ENCODE measurements around the gene SOWAHC.
"Not testable (repeated sequence)": the region's sequence is repeated elsewhere in the genome, so short reads cannot be mapped to it uniquely, and the experiment has no call there.

SOWAHC gene

GRCh38 chr2:109619032-109619615, 5.0 kb downstream of the SOWAHC start:
- no peak for DNase-seq (ENCODE audit: low read depth)

GRCh38 chr2:109623297-109623696, 9.1 kb downstream of the SOWAHC start:
- no peaks in the 10 kb centered on the region for H3K27me3 ChIP-seq (replicated peaks; ENCODE audit: control insufficient read depth, insufficient read depth, low read length)

More at GRCh38 chr2:109619032-109619615, 5.0 kb downstream of the SOWAHC start:
- Histone ChIP-seq H3K4me1 (ENCODE audit: control insufficient read depth, insufficient read depth, low read length) (peaks cover 23% of the 10 kb centered on the region), H3K27me3 (replicated peaks; ENCODE audit: control insufficient read depth, insufficient read depth, low read length) (no peaks in the 10 kb centered on the region), H3K36me3 (ENCODE audit: control insufficient read depth, insufficient read depth, low read length, severe bottlenecking) (no peaks in the 10 kb centered on the region), H3K4me3 (ENCODE audit: low read length) (no peak overlapping the region), H3K9ac (ENCODE audit: low read length) (no peak overlapping the region), H3K9me3 (ENCODE audit: control insufficient read depth, low read length) (no peaks in the 10 kb centered on the region)

GRCh38 chr2:109623923-109624322, 9.8 kb downstream of the SOWAHC start:
- Histone ChIP-seq H3K36me3 (ENCODE audit: control insufficient read depth, insufficient read depth, low read length, severe bottlenecking) (no peaks in the 10 kb centered on the region), H3K27me3 (replicated peaks; ENCODE audit: control insufficient read depth, insufficient read depth, low read length) (no peaks in the 10 kb centered on the region)
- no peak for DNase-seq (ENCODE audit: low read depth)

More at GRCh38 chr2:109623297-109623696, 9.1 kb downstream of the SOWAHC start:
- no peaks in the 10 kb centered on the region for H3K9me3 ChIP-seq (ENCODE audit: control insufficient read depth, low read length)
- no peaks in the 10 kb centered on the region for H3K4me1 ChIP-seq (ENCODE audit: control insufficient read depth, insufficient read depth, low read length)
- no peak for DNase-seq (ENCODE audit: low read depth)
- H3K4me3 ChIP-seq (ENCODE audit: low read length): no peak overlapping the region
- no peaks in the 10 kb centered on the region for H3K36me3 ChIP-seq (ENCODE audit: control insufficient read depth, insufficient read depth, low read length, severe bottlenecking)
- H3K9ac ChIP-seq (ENCODE audit: low read length): no peak overlapping the region

GRCh38 chr2:109624339-109624738, 10.2 kb downstream of the SOWAHC start:
- Histone ChIP-seq H3K9ac (ENCODE audit: low read length) (no peak overlapping the region), H3K9me3 (ENCODE audit: control insufficient read depth, low read length) (no peaks in the 10 kb centered on the region), H3K4me3 (ENCODE audit: low read length) (no peak overlapping the region), H3K27me3 (replicated peaks; ENCODE audit: control insufficient read depth, insufficient read depth, low read length) (no peaks in the 10 kb centered on the region), H3K36me3 (ENCODE audit: control insufficient read depth, insufficient read depth, low read length, severe bottlenecking) (no peaks in the 10 kb centered on the region), H3K4me1 (ENCODE audit: control insufficient read depth, insufficient read depth, low read length) (no peaks in the 10 kb centered on the region)
- DNase-seq (ENCODE audit: low read depth): no peak

More at GRCh38 chr2:109623923-109624322, 9.8 kb downstream of the SOWAHC start:
- Histone ChIP-seq H3K9ac (ENCODE audit: low read length) (no peak overlapping the region), H3K9me3 (ENCODE audit: control insufficient read depth, low read length) (no peaks in the 10 kb centered on the region), H3K4me3 (ENCODE audit: low read length) (no peak overlapping the region), H3K4me1 (ENCODE audit: control insufficient read depth, insufficient read depth, low read length) (no peaks in the 10 kb centered on the region)

GRCh38 chr2:109628321-109628720, 14.2 kb downstream of the SOWAHC start:
- not testable (repeated sequence) for H3K36me3 ChIP-seq (ENCODE audit: control insufficient read depth, insufficient read depth, low read length, severe bottlenecking); H3K4me1 ChIP-seq (ENCODE audit: control insufficient read depth, insufficient read depth, low read length); DNase-seq (ENCODE audit: low read depth); H3K4me3 ChIP-seq (ENCODE audit: low read length); H3K27me3 ChIP-seq (replicated peaks; ENCODE audit: control insufficient read depth, insufficient read depth, low read length); H3K9me3 ChIP-seq (ENCODE audit: control insufficient read depth, low read length); H3K9ac ChIP-seq (ENCODE audit: low read length)

GRCh38 chr2:109629867-109630266, 15.7 kb downstream of the SOWAHC start:
- H3K4me3 ChIP-seq (ENCODE audit: low read length): no peak overlapping the region
- no peaks in the 10 kb centered on the region for H3K36me3 ChIP-seq (ENCODE audit: control insufficient read depth, insufficient read depth, low read length, severe bottlenecking)
- H3K9ac ChIP-seq (ENCODE audit: low read length): no peak overlapping the region
- no peaks in the 10 kb centered on the region for H3K9me3 ChIP-seq (ENCODE audit: control insufficient read depth, low read length)
- H3K4me1 ChIP-seq (ENCODE audit: control insufficient read depth, insufficient read depth, low read length): peaks cover 7% of the 10 kb centered on the region
- no peaks in the 10 kb centered on the region for H3K27me3 ChIP-seq (replicated peaks; ENCODE audit: control insufficient read depth, insufficient read depth, low read length)
- DNase-seq (ENCODE audit: low read depth): no peak

- Histone ChIP-seq H3K27me3 (replicated peaks; ENCODE audit: control insufficient read depth, insufficient read depth, low read length) (no peaks in the 10 kb centered on the region), H3K36me3 (ENCODE audit: control insufficient read depth, insufficient read depth, low read length, severe bottlenecking) (no peaks in the 10 kb centered on the region), H3K9me3 (ENCODE audit: control insufficient read depth, low read length) (no peaks in the 10 kb centered on the region), H3K9ac (ENCODE audit: low read length) (no peak overlapping the region), H3K4me1 (ENCODE audit: control insufficient read depth, insufficient read depth, low read length) (peaks cover 11% of the 10 kb centered on the region), H3K4me3 (ENCODE audit: low read length) (no peak overlapping the region)
- DNase-seq (ENCODE audit: low read depth): no peak
Observed at GRCh38 chr2:109630441-109631430, 16.6 kb downstream of the SOWAHC start.

- Histone ChIP-seq H3K4me1 (ENCODE audit: control insufficient read depth, insufficient read depth, low read length) (peaks cover 19% of the 10 kb centered on the region), H3K9me3 (ENCODE audit: control insufficient read depth, low read length) (no peaks in the 10 kb centered on the region), H3K36me3 (ENCODE audit: control insufficient read depth, insufficient read depth, low read length, severe bottlenecking) (no peaks in the 10 kb centered on the region), H3K27me3 (replicated peaks; ENCODE audit: control insufficient read depth, insufficient read depth, low read length) (no peaks in the 10 kb centered on the region), H3K9ac (ENCODE audit: low read length) (no peak overlapping the region), H3K4me3 (ENCODE audit: low read length) (no peak overlapping the region)
- no peak for DNase-seq (ENCODE audit: low read depth)
Observed at GRCh38 chr2:109631741-109632140, 17.6 kb downstream of the SOWAHC start.

GRCh38 chr2:109632158-109632789, 18.1 kb downstream of the SOWAHC start:
- no peak overlapping the region for H3K9ac ChIP-seq (ENCODE audit: low read length)
- DNase-seq (ENCODE audit: low read depth): no peak
- no peaks in the 10 kb centered on the region for H3K36me3 ChIP-seq (ENCODE audit: control insufficient read depth, insufficient read depth, low read length, severe bottlenecking)
- peaks cover 19% of the 10 kb centered on the region for H3K4me1 ChIP-seq (ENCODE audit: control insufficient read depth, insufficient read depth, low read length)
- H3K27me3 ChIP-seq (replicated peaks; ENCODE audit: control insufficient read depth, insufficient read depth, low read length): no peaks in the 10 kb centered on the region
- no peaks in the 10 kb centered on the region for H3K9me3 ChIP-seq (ENCODE audit: control insufficient read depth, low read length)
- H3K4me3 ChIP-seq (ENCODE audit: low read length): no peak overlapping the region

- Histone ChIP-seq H3K36me3 (ENCODE audit: control insufficient read depth, insufficient read depth, low read length, severe bottlenecking) (no peaks in the 10 kb centered on the region), H3K9ac (ENCODE audit: low read length) (no peak overlapping the region), H3K27me3 (replicated peaks; ENCODE audit: control insufficient read depth, insufficient read depth, low read length) (no peaks in the 10 kb centered on the region), H3K9me3 (ENCODE audit: control insufficient read depth, low read length) (no peaks in the 10 kb centered on the region), H3K4me3 (ENCODE audit: low read length) (no peak overlapping the region), H3K4me1 (ENCODE audit: control insufficient read depth, insufficient read depth, low read length) (peaks cover 28% of the 10 kb centered on the region)
- DNase-seq (ENCODE audit: low read depth): no peak
Observed at GRCh38 chr2:109633284-109633961, 19.3 kb downstream of the SOWAHC start.

Measured in adipocyte (in vitro differentiated cells).